K562 (cell line): ENCODE measurements around the gene NSMCE1. TPM values are rescaled to one million over a fixed set of nuclear protein-coding genes. Genes with fewer than 3 reads are reported as not detected.

Source experiments
- ATAC-seq: fragments of 200-7000 bp; cut with Tn5 transposase; 3 replicates; pipeline ENCODE4 v1.9.1; 2020; ENCODE audit warnings: moderate library complexity
- BruUV-seq: library from RNA; stranded (reverse); fragments of 400-500 nt; replicated peaks from 2 replicates; lab custom pipeline; 2021; lab: Mats Ljungman, UMichigan
- CTCF ChIA-PET: fragments of 300-600 bp; formaldehyde crosslinking; extraction: SDS; loops from one replicate; lab custom pipeline; 2021; ENCODE audit warnings: low intra/inter-chr PET ratio; lab: Yijun Ruan, JAX
- POLR2A ChIA-PET: fragments of 300-600, 350-650 bp; sonication (Branson Sonifier 250); formaldehyde crosslinking; extraction: SDS; loops from one replicate; lab custom pipeline; 2021; ENCODE audit warnings: antibody characterized with exemption, inconsistent platforms; lab: Yijun Ruan, JAX
- DNase-seq, 4 experiments: peaks; one replicate each; pipeline versions ENCODE4 v3.0.0 to v3.0.0-alpha.2; 2011 to 2018; ENCODE audit warnings: low spot score in 3 of 4, mixed read lengths in 3 of 4; ENCODE audit errors: extremely low read depth in 1 of 4
- FAIRE-seq: peaks from 2 replicates; lab custom pipeline; 2011; peaks lifted over from hg19 to GRCh38; lab: Jason Lieb, UNC
- H2AFZ ChIP-seq: 2 replicates; pipeline ENCODE4 v1.6.0; 2011; ENCODE audit warnings: low read depth, low read length, control low read depth, inconsistent platforms
- H3K27ac ChIP-seq: fragments of 200-600 bp; 3 replicates; pipeline ENCODE4 v1.8.0; 2011; ENCODE audit warnings: low read depth, mild to moderate bottlenecking, control low read depth, inconsistent platforms, low read length, moderate library complexity, mixed read lengths; ENCODE audit errors: extremely low read depth
- H3K27me3 ChIP-seq, 2 experiments: fragments of 300-600 bp in 1 of 2; 2 replicates in 1 of 2; 3 replicates in 1 of 2; pipeline versions ENCODE4 v1.6.0 to v1.8.0; 2011; ENCODE audit warnings: inconsistent platforms in 2 of 2, low read length in 2 of 2, mild to moderate bottlenecking in 1 of 2, mixed read lengths in 1 of 2, moderate library complexity in 1 of 2; ENCODE audit not compliant: control insufficient read depth in 2 of 2, insufficient read depth in 2 of 2
- H3K36me3 ChIP-seq: fragments of 300-600 bp; 3 replicates; pipeline ENCODE4 v1.8.0; 2011; ENCODE audit warnings: mild to moderate bottlenecking, low read length, inconsistent platforms; ENCODE audit not compliant: control insufficient read depth, insufficient read depth
- H3K4me1 ChIP-seq, 2 experiments: fragments of 200-600 bp in 1 of 2; replicated peaks in 1 of 2; 2 replicates in 1 of 2; 3 replicates in 1 of 2; pipeline versions ENCODE4 v1.5.1 to v1.8.0; 2011; ENCODE audit warnings: inconsistent platforms in 2 of 2, low read length in 2 of 2, mild to moderate bottlenecking in 1 of 2, mixed read lengths in 1 of 2, moderate library complexity in 1 of 2; ENCODE audit not compliant: control insufficient read depth in 2 of 2, insufficient read depth in 2 of 2
- H3K4me2 ChIP-seq: 2 replicates; pipeline ENCODE4 v1.6.1; 2011; ENCODE audit warnings: low read length, control low read depth, inconsistent platforms, mixed read lengths; ENCODE audit not compliant: insufficient read depth
- H3K4me3 ChIP-seq: fragments of 200-600 bp; sonication (generic), shearing (Covaris generic); 2 replicates; pipeline ENCODE4 v1.5.1; 2016; ENCODE audit warnings: control low read depth, inconsistent platforms
- H3K79me2 ChIP-seq: fragments of 200-600 bp; 3 replicates; pipeline ENCODE4 v1.8.0; 2011; ENCODE audit warnings: low read length, inconsistent platforms; ENCODE audit not compliant: control insufficient read depth, insufficient read depth
- H3K9ac ChIP-seq, 2 experiments: 2 replicates each; pipeline versions ENCODE4 v1.6.0 to v1.6.1; 2011; ENCODE audit warnings: low read depth in 2 of 2, low read length in 2 of 2, control low read depth in 1 of 2, inconsistent platforms in 1 of 2, mild to moderate bottlenecking in 1 of 2, mixed read lengths in 1 of 2; ENCODE audit not compliant: insufficient read depth in 1 of 2
- H3K9me1 ChIP-seq: one replicate; pipeline ENCODE4 v1.6.0; 2011; ENCODE audit warnings: inconsistent platforms, mild to moderate bottlenecking, low read length, moderate library complexity; ENCODE audit not compliant: control insufficient read depth, insufficient read depth
- H3K9me3 ChIP-seq: replicated peaks from 2 replicates; pipeline ENCODE4 v1.5.1; 2011; ENCODE audit warnings: low read depth, low read length, inconsistent platforms; ENCODE audit not compliant: control insufficient read depth, insufficient read depth
- H4K20me1 ChIP-seq: replicated peaks from 2 replicates; pipeline ENCODE4 v1.6.1; 2011; ENCODE audit warnings: low read length, inconsistent platforms, mixed read lengths; ENCODE audit not compliant: control insufficient read depth, insufficient read depth
- ATF3 ChIP-seq, 2 experiments: fragments of 450-650 bp in 1 of 2; sonication (generic) in 1 of 2; formaldehyde crosslinking in 1 of 2; IDR thresholded peaks in 1 of 2; conservative IDR thresholded peaks in 1 of 2; 2 replicates each; pipeline versions ENCODE4 v1.6.1 to v1.8.1; 2016 to 2023; ENCODE audit warnings: mild to moderate bottlenecking in 2 of 2, moderate library complexity in 2 of 2, inconsistent platforms in 1 of 2, missing genetic modification reagents in 1 of 2
- CBFA2T3 ChIP-seq: fragments of 450-650 bp; IDR thresholded peaks from 2 replicates; pipeline ENCODE4 v1.6.1; 2017
- EP300 ChIP-seq: IDR thresholded peaks from 2 replicates; pipeline ENCODE4 v1.6.1; 2012; ENCODE audit warnings: low read length, improper control_type of control experiment
- POLR3G ChIP-seq: IDR thresholded peaks from 2 replicates; pipeline ENCODE4 v1.6.1; 2011; ENCODE audit not compliant: insufficient read length, insufficient replicate concordance; ENCODE audit errors: extremely low read depth
- ZNF165 ChIP-seq: fragments of 250-450 bp; sonication (Bioruptor Pico); IDR thresholded peaks from 2 replicates; pipeline ENCODE4 v1.4.0; 2020; ENCODE audit warnings: borderline replicate concordance
- ZNF311 ChIP-seq: fragments of 250-450 bp; sonication (Bioruptor Pico); IDR thresholded peaks from 2 replicates; pipeline ENCODE4 v1.4.0; 2020; ENCODE audit warnings: mild to moderate bottlenecking, moderate library complexity
- ZNF449 ChIP-seq: fragments of 250-450 bp; sonication (Bioruptor Pico); IDR thresholded peaks from 2 replicates; pipeline ENCODE4 v1.8.0; 2022; ENCODE audit warnings: moderate library complexity, mild to moderate bottlenecking, inconsistent platforms
- WGBS: fragments of 100-300 bp; shearing (Covaris generic); methylation state at CpG from one replicate; pipeline ENCODE4 v1.1.6; 2016; ENCODE audit warnings: low coverage, mixed read lengths; ENCODE audit not compliant: insufficient coverage; ENCODE audit errors: missing lambda C conversion rate; 5-methylcytosine and 5-hydroxymethylcytosine counted together
- in situ Hi-C: fragments of 300-500 bp; cut with MboI; formaldehyde crosslinking; loops from 4 replicates; pipeline ENCODE4 v1.15.0; 2018; ENCODE audit warnings: inconsistent platforms, mixed read lengths
- intact Hi-C: fragments of 100-400 bp; cut with micrococcal nuclease; formaldehyde crosslinking; loops from 2 replicates; pipeline ENCODE4 v1.14.2; 2022
- polyA plus RNA-seq, 8 experiments: library from polyadenylated mRNA; depleted of rRNA in 4 of 8; stranded (reverse) in 5 of 8; unstranded in 3 of 8; fragments of >200 nt; fragmentation: Nextera tagmentation in 2 of 8; fragmentation: Illumina TruSeq in 1 of 8; extraction: Ambion mirVana in 2 of 8; extraction: Trizol in 1 of 8; gene quantifications; 2 replicates each; pipeline versions ENCODE4 v1.2.1 to v1.2.3, GENCODE V29; 2011 to 2014; ENCODE audit warnings: inconsistent platforms in 1 of 8, missing spikeins in 1 of 8
- total RNA-seq, 7 experiments: library from RNA; depleted of rRNA in 6 of 7; stranded (reverse); fragments of >200 nt in 6 of 7; fragmentation: Illumina TruSeq in 2 of 7; extraction: Trizol in 2 of 7; gene quantifications; 2 replicates each; pipeline versions ENCODE4 v1.2.1 to v1.2.3, GENCODE V29; 2011 to 2021; ENCODE audit warnings: low replicate concordance in 1 of 7

The NSMCE1 gene
- total and polyA plus RNA-seq, 9 of the 15 experiments (the other 6 are each of a cell fraction or from before 2014, with no cell fraction given) = 52.1 to 163 (median 61.5) TPM

GRCh38 chr16:27177031-27177774 lies 91.4 kb downstream of the NSMCE1 start:
- H3K4me1 ChIP-seq = no peaks in the 10 kb centered on the region; a peak in 1 of 5 replicates

More at GRCh38 chr16:27177031-27177774, 91.4 kb downstream of the NSMCE1 start:
- no peak overlapping the region for H3K4me3 ChIP-seq
- H3K9ac ChIP-seq = no peak overlapping the region
- intact Hi-C loops = loop anchor here (5.0 to 10.0 kb wide), 2 partner anchors 108 to 280 kb away; no protein-coding TSS in a partner anchor
- 12% methylated on average over 13 of the region's 13 CpGs for WGBS
- DNase-seq (no peak), ATAC-seq (no peak), FAIRE-seq (no peak)
- no peak overlapping the region for H3K4me2 ChIP-seq
- no peaks in the 10 kb centered on the region for H3K9me3 ChIP-seq
- TF ChIP-seq POLR3G (no peak), ATF3 (IDR thresholded peaks at IDR 0.05) (peak; percentile 53), ATF3 (CRISPR knock-in tag; conservative IDR thresholded peaks at IDR 0.05) (no peak), CBFA2T3 (peak; percentile 41), ZNF311 (no peak), ZNF449 (CRISPR knock-in tag) (no peak), EP300 (no peak), ZNF165 (CRISPR knock-in tag) (no peak)
- H3K9me1 ChIP-seq = no peaks in the 10 kb centered on the region
- no peak overlapping the region for H3K27ac ChIP-seq
- ChIA-PET POLR2A (no interaction called here), CTCF (no interaction called here)
- no peaks in the 10 kb centered on the region for H4K20me1 ChIP-seq
- peaks cover 0 to 7% of the 10 kb centered on the region in 2 experiments; a peak in 1 of 5 replicates for H3K27me3 ChIP-seq
- H3K79me2 ChIP-seq = no peaks in the 10 kb centered on the region
- BruUV-seq = no TSS peak
- in situ Hi-C loops = loop anchor here (5.0 to 10.0 kb wide), 2 partner anchors 190 to 278 kb away; no protein-coding TSS in a partner anchor
- no peak overlapping the region for H2AFZ ChIP-seq
- no peaks in the 10 kb centered on the region for H3K36me3 ChIP-seq
